ENCODE results near the gene ROCK2. TPM values are rescaled to one million over a fixed set of nuclear protein-coding genes. Genes with fewer than 3 reads are reported as not detected.

Gene ROCK2
- total and polyA plus RNA-seq, 2 of the 13 experiments (the other 11 are each of a cell fraction or from before 2014, with no cell fraction given), result 38.1 to 119 TPM

- TF ChIP-seq USF2 (IDR thresholded peaks at IDR 0.05; ENCODE audit: low read depth, low read length) (no peak), USF2 (CRISPR knock-in tag; IDR thresholded peaks at IDR 0.05; ENCODE audit: borderline replicate concordance) (peak; percentile 60; the same call in 1 of the 2 replicates), MEIS1 (CRISPR knock-in tag; IDR thresholded peaks at IDR 0.05; ENCODE audit: borderline replicate concordance) (peak; percentile 98), ZNF382 (CRISPR knock-in tag; IDR thresholded peaks at IDR 0.05; ENCODE audit: borderline replicate concordance) (no peak), NCOA5 (CRISPR knock-in tag; IDR thresholded peaks at IDR 0.05) (peak; percentile 96), HINFP (CRISPR knock-in tag; IDR thresholded peaks at IDR 0.05; ENCODE audit: low read depth) (peak; percentile 96), ZNF543 (CRISPR knock-in tag; IDR thresholded peaks at IDR 0.05) (peak; percentile 98), ZNF761 (CRISPR knock-in tag; conservative IDR thresholded peaks at IDR 0.05) (peak; percentile 95), U2AF2 (IDR thresholded peaks at IDR 0.05; ENCODE audit: low read depth, low read length) (0 out of 2 replicates have a peak, but pooled peaks have one; percentile 47), GATA4 (IDR thresholded peaks at IDR 0.05; ENCODE audit: borderline replicate concordance, low read depth) (peak; percentile 96), SNAPC5 (CRISPR knock-in tag; IDR thresholded peaks at IDR 0.05; ENCODE audit: borderline replicate concordance) (peak; percentile 98), RFX5 (IDR thresholded peaks at IDR 0.05; ENCODE audit: low read depth, low read length) (no peak), GPN1 (CRISPR knock-in tag; IDR thresholded peaks at IDR 0.05; ENCODE audit: borderline replicate concordance) (no peak), ZNF724P (CRISPR knock-in tag; IDR thresholded peaks at IDR 0.05; ENCODE audit: borderline replicate concordance) (0 out of 2 replicates have a peak, but pooled peaks have one; percentile 4), ZNF138 (CRISPR knock-in tag; IDR thresholded peaks at IDR 0.05; ENCODE audit: low read depth) (peak; percentile 68; the same call in 1 of the 2 replicates), ZNF232 (CRISPR knock-in tag; IDR thresholded peaks at IDR 0.05; ENCODE audit: borderline replicate concordance) (peak; percentile 99), SUZ12 (IDR thresholded peaks at IDR 0.05; ENCODE audit: low read depth, low read length) (no peak), ZNF597 (CRISPR knock-in tag; IDR thresholded peaks at IDR 0.05) (no peak), HNRNPUL1 (IDR thresholded peaks at IDR 0.05; ENCODE audit: low read depth, low read length) (no peak), GTF3A (CRISPR knock-in tag; conservative IDR thresholded peaks at IDR 0.05) (0 out of 2 replicates have a peak, but pooled peaks have one; percentile 27), ZSCAN31 (CRISPR knock-in tag; IDR thresholded peaks at IDR 0.05; ENCODE audit: low read depth) (peak; percentile 99), ZFP91 (CRISPR knock-in tag; IDR thresholded peaks at IDR 0.05; ENCODE audit: borderline replicate concordance) (peak; percentile 97), ZNF12 (CRISPR knock-in tag; IDR thresholded peaks at IDR 0.05) (peak; percentile 93), ZNF121 (CRISPR knock-in tag; IDR thresholded peaks at IDR 0.05) (peak; percentile 99), ZNF629 (CRISPR knock-in tag; conservative IDR thresholded peaks at IDR 0.05) (peak; percentile 92)
Observed at GRCh38 chr2:11357428-11357972, 13.1 kb upstream of the ROCK2 start (continued).

All from HepG2 (cell line).